Fibroblast of lung (primary cell): ENCODE data around the gene MUTYH.

Source experiments
- CTCF ChIP-seq, 2 donors: IDR thresholded peaks in 1 of 2; conservative IDR thresholded peaks in 1 of 2; 1 replicate in 1 of 2; 2 replicates in 1 of 2; pipeline ENCODE4 v1.5.1; 2011 to 2012; ENCODE audit warnings: low read length in 2 of 2, control low read depth in 1 of 2, inconsistent platforms in 1 of 2, low read depth in 1 of 2, mild to moderate bottlenecking in 1 of 2
- EZH2 ChIP-seq: IDR thresholded peaks from 2 replicates; pipeline ENCODE4 v1.5.1; 2012; ENCODE audit warnings: low read length, control low read depth, mild to moderate bottlenecking; ENCODE audit errors: missing control alignments

GRCh38 chr1:45332346-45332720, 7.9 kb downstream of the MUTYH start:
- TF ChIP-seq CTCF (conservative IDR thresholded peaks at IDR 0.05 in 1 of 2, IDR thresholded peaks at IDR 0.05 in 1 of 2; ENCODE audit: low read depth in 1 of 2, low read length in 2 of 2) (no peak), EZH2 (no peak)
